Heart left ventricle (tissue), 13 donors: ENCODE measurements around the gene INHBC.
"Not testable (repeated sequence)": the region's sequence is repeated elsewhere in the genome, so short reads cannot be mapped to it uniquely, and the experiment has no call there.

Source experiments
- POLR2A ChIP-seq, 2 donors: fragments of 450-650 bp; IDR thresholded peaks; one replicate each; pipeline ENCODE4 v1.6.1; 2017; ENCODE audit warnings: antibody characterized with exemption in 2 of 2, mild to moderate bottlenecking in 2 of 2, moderate library complexity in 2 of 2
- TF ChIP-seq, protein P1 (sequence below), 12 donors: fragments of 200-600 bp; sonication (generic) in 4 of 12; IDR thresholded peaks; one replicate each; pipeline versions ENCODE4 v1.5.0 to v1.8.0; 2018 to 2022; ENCODE audit warnings: antibody characterized with exemption in 12 of 12, mild to moderate bottlenecking in 5 of 12
- donor health status: ischemic (EF 13 %, LVEDD 7.1; RV severe dilation, severe dysfunction).
- donor health status: DM: no; HTN: yes; CAD: no.
- donor health status: DM: no; HTN: no; CAD: no.
- donor health status: ischemic (EF 25% LVEDD 6.9; RV normal size, moderate dysfunction).
- donor health status: ischemic (EF 25% LVEDD 5.7; RV mildly dilated, moderate dysfunction).
- donor health status: ischemic (EF 35%, LVEDD 5.7; RV mildly dilated, moderate dysfunction).
- donor health status: nonischemic (EF 11% LVEDD 7.7; RV severe dilation, severe dysfunction).
- donor health status: DM: yes; HTN: yes; CAD: no.
- donor health status: PGD.
- donor health status: ischemic (EF 29% LVEDD 5.4; RV normal size, mild dysfunction).
- donor health status: nonischemic (EF 23%, LVEDD 6.1; RV moderate dilation, normal function).

DNA sequence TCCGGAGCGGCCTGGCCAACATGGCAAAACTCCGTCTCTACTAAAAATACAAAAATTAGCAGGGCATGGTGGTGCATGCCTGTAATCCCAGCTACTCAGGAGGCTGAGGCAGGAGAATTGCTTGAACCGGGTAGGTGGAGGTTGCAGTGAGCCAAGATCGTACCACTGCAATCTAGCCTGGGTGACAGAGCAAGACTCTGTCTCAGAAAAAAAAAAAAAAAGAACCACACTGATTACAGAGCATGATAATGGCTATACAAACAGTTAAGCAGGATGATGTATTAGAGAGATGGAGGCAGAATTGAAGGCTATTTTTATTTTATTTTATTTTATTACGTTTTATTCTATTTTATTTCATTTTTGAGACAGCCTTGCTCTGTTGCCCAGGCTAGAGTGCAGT is 9.8 kb downstream of the INHBC start:
- TF ChIP-seq POLR2A (IDR thresholded peaks at IDR 0.05) = not testable (repeated sequence)
- TF ChIP-seq, protein P1, sequence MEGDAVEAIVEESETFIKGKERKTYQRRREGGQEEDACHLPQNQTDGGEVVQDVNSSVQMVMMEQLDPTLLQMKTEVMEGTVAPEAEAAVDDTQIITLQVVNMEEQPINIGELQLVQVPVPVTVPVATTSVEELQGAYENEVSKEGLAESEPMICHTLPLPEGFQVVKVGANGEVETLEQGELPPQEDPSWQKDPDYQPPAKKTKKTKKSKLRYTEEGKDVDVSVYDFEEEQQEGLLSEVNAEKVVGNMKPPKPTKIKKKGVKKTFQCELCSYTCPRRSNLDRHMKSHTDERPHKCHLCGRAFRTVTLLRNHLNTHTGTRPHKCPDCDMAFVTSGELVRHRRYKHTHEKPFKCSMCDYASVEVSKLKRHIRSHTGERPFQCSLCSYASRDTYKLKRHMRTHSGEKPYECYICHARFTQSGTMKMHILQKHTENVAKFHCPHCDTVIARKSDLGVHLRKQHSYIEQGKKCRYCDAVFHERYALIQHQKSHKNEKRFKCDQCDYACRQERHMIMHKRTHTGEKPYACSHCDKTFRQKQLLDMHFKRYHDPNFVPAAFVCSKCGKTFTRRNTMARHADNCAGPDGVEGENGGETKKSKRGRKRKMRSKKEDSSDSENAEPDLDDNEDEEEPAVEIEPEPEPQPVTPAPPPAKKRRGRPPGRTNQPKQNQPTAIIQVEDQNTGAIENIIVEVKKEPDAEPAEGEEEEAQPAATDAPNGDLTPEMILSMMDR (IDR thresholded peaks at IDR 0.05) = not testable (repeated sequence)
